ENCODE measurements around the gene GPATCH2. TPM values are rescaled to one million over a fixed set of nuclear protein-coding genes. Genes with fewer than 3 reads are reported as not detected.

The GPATCH2 gene
- total RNA-seq, 2 donors from 2014 or later = 21.2 to 23.2 TPM

DNA sequence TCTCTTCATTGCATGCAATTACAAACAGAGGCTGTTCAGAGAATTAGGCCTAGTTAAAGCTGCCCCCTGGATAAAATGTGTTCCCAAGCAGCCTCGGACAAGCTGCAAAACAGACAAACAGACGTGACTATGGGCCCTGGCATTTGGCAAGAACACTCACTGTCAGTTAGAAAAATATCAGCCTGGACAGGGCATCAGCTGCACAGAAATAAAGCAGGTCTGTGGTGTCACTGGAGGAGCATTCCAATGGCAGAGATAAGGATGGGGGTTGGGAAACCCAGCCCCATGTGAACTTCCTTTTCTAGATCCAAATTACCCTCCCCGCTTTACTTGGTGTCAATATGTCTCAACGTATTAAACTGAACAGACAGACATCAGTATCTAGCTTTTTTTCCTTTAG, 177.1 kb downstream of the GPATCH2 start:
- Mint-ChIP-seq H3K4me1 (peaks cover 17% of the 10 kb centered on the region), H3K36me3 (ENCODE audit: low read depth) (peaks cover 18% of the 10 kb centered on the region), H3K9me3 (no peaks in the 10 kb centered on the region), H3K4me3 (no peak overlapping the region), H3K27me3 (ENCODE audit: insufficient read depth) (no peaks in the 10 kb centered on the region), H3K27ac (no peak overlapping the region)
- Histone ChIP-seq H3K36me3 (ENCODE audit: control insufficient read depth, insufficient read depth, low read length) (no peaks in the 10 kb centered on the region), H3K27me3 (ENCODE audit: control insufficient read depth, insufficient read depth, low read length, poor library complexity, severe bottlenecking) (no peaks in the 10 kb centered on the region), H3K9ac (ENCODE audit: extremely low read depth, low read length, poor library complexity, severe bottlenecking) (no peak overlapping the region), H3K4me3 (ENCODE audit: low read length) (no peak overlapping the region), H3K27ac (ENCODE audit: low read depth, low read length) (no peak overlapping the region), H3K9me3 (ENCODE audit: control insufficient read depth, low read length) (no peaks in the 10 kb centered on the region), H3K4me1 (ENCODE audit: control insufficient read depth, insufficient read depth, low read length) (peaks cover 5% of the 10 kb centered on the region)
- WGBS, 2 experiments (ENCODE audit: insufficient coverage in 1 of 2, insufficient read length in 1 of 2) = 85 to 91% methylated on average over 4 of the region's 4 CpGs
- DNase-seq = no peak
- TF ChIP-seq, protein P1, sequence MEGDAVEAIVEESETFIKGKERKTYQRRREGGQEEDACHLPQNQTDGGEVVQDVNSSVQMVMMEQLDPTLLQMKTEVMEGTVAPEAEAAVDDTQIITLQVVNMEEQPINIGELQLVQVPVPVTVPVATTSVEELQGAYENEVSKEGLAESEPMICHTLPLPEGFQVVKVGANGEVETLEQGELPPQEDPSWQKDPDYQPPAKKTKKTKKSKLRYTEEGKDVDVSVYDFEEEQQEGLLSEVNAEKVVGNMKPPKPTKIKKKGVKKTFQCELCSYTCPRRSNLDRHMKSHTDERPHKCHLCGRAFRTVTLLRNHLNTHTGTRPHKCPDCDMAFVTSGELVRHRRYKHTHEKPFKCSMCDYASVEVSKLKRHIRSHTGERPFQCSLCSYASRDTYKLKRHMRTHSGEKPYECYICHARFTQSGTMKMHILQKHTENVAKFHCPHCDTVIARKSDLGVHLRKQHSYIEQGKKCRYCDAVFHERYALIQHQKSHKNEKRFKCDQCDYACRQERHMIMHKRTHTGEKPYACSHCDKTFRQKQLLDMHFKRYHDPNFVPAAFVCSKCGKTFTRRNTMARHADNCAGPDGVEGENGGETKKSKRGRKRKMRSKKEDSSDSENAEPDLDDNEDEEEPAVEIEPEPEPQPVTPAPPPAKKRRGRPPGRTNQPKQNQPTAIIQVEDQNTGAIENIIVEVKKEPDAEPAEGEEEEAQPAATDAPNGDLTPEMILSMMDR (conservative IDR thresholded peaks at IDR 0.05) = no peak

DNA sequence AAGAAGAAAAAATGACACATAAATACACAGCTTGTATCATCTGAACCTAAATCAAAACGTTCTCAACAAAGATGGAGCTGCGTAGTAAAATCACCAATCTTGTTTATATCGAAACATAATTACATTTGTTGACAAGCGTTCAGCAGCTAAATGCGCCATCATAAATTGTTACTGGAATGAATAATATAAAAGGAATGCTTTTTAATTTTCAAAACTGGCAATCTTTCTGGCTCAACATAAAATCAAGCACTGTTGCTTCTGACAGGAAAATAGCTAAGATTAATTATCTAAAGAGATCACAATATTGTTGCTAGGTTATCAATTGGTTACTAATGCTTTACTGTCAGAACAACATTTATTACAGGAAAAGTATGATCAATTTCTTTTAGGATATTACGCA, 181.5 kb downstream of the GPATCH2 start:
- no peaks in the 10 kb centered on the region for H3K9me3 Mint-ChIP-seq
- Histone ChIP-seq H3K9me3 (ENCODE audit: control insufficient read depth, low read length) (no peaks in the 10 kb centered on the region), H3K27me3 (ENCODE audit: control insufficient read depth, insufficient read depth, low read length, poor library complexity, severe bottlenecking) (no peaks in the 10 kb centered on the region), H3K4me3 (ENCODE audit: low read length) (no peak overlapping the region), H3K27ac (ENCODE audit: low read depth, low read length) (no peak overlapping the region), H3K36me3 (ENCODE audit: control insufficient read depth, insufficient read depth, low read length) (peaks cover 5% of the 10 kb centered on the region), H3K4me1 (ENCODE audit: control insufficient read depth, insufficient read depth, low read length) (peaks cover 5% of the 10 kb centered on the region), H3K9ac (ENCODE audit: extremely low read depth, low read length, poor library complexity, severe bottlenecking) (no peak overlapping the region)
- no peak for DNase-seq
- no peak overlapping the region for H3K27ac Mint-ChIP-seq
- H3K36me3 Mint-ChIP-seq (ENCODE audit: low read depth) = peaks cover 4% of the 10 kb centered on the region
- 98 to 100% methylated on average over 2 to 5 of the region's 6 CpGs for WGBS, 2 experiments (ENCODE audit: insufficient coverage in 1 of 2, insufficient read length in 1 of 2)
- no peak overlapping the region for H3K4me3 Mint-ChIP-seq
- H3K4me1 Mint-ChIP-seq = peaks cover 6% of the 10 kb centered on the region
- TF ChIP-seq, protein P1 (conservative IDR thresholded peaks at IDR 0.05) = no peak
- no peaks in the 10 kb centered on the region for H3K27me3 Mint-ChIP-seq (ENCODE audit: insufficient read depth)

DNA sequence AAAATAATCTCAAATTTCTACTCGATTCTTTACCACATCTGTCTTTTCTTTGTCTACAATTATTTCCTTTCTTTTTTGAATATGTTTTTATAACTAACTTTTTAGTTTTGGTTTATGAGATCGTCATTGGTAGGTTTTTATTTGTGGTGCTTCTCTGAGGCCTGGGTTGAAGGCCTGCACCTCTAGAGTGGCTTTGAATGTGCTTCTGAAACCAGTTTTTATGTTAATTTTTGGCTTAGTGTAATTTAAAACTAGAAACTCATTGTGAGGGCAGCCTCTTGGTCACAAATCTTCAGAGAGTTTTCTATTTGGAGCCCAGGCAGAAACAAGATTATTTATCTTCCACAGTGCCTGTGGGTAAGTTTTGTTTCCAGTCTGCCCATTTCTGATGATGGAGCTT, 187.0 kb downstream of the GPATCH2 start:
- Mint-ChIP-seq H3K36me3 (ENCODE audit: low read depth) (peaks cover 35% of the 10 kb centered on the region), H3K27me3 (ENCODE audit: insufficient read depth) (peaks cover 4% of the 10 kb centered on the region), H3K9me3 (peaks cover 21% of the 10 kb centered on the region), H3K4me1 (peaks cover 4% of the 10 kb centered on the region), H3K4me3 (no peak overlapping the region), H3K27ac (no peak overlapping the region)
- 96% methylated on average over 2 of the region's 2 CpGs; no CpG with 5 or more reads in 1 of the 2 experiments for WGBS, 2 experiments (ENCODE audit: insufficient coverage in 1 of 2, insufficient read length in 1 of 2)
- Histone ChIP-seq H3K9ac (ENCODE audit: extremely low read depth, low read length, poor library complexity, severe bottlenecking) (no peak overlapping the region), H3K9me3 (ENCODE audit: control insufficient read depth, low read length) (peaks cover 7% of the 10 kb centered on the region), H3K4me3 (ENCODE audit: low read length) (no peak overlapping the region), H3K27ac (ENCODE audit: low read depth, low read length) (no peak overlapping the region), H3K4me1 (ENCODE audit: control insufficient read depth, insufficient read depth, low read length) (no peaks in the 10 kb centered on the region), H3K27me3 (ENCODE audit: control insufficient read depth, insufficient read depth, low read length, poor library complexity, severe bottlenecking) (no peaks in the 10 kb centered on the region), H3K36me3 (ENCODE audit: control insufficient read depth, insufficient read depth, low read length) (peaks cover 5% of the 10 kb centered on the region)
- TF ChIP-seq, protein P1 (conservative IDR thresholded peaks at IDR 0.05) = no peak
- no peak for DNase-seq

All from endodermal cell (in vitro differentiated cells).